Upper lobe of left lung (tissue), 4 donors: ENCODE data around the gene PLXNA4.

Source experiments
- CTCF ChIP-seq, 6 experiments: fragments of 450-650 bp in 4 of 6; fragments of 200-600 bp in 2 of 6; sonication (generic) in 2 of 6; IDR thresholded peaks; one replicate each; pipeline ENCODE4 v1.5.1; 2016 to 2019; ENCODE audit warnings: antibody characterized with exemption in 6 of 6
- EP300 ChIP-seq, 4 donors: sonication (generic); formaldehyde crosslinking; IDR thresholded peaks; one replicate each; pipeline ENCODE4 v1.5.1; 2017; ENCODE audit warnings: antibody characterized with exemption in 4 of 4, control low read depth in 2 of 4
- POLR2A ChIP-seq, 4 donors: fragments of 450-650 bp; IDR thresholded peaks; one replicate each; pipeline ENCODE4 v1.5.1; 2016 to 2017; ENCODE audit warnings: antibody characterized with exemption in 4 of 4, mild to moderate bottlenecking in 2 of 4
- POLR2AphosphoS5 ChIP-seq, 2 donors: sonication (generic); formaldehyde crosslinking; IDR thresholded peaks; one replicate each; pipeline ENCODE4 v1.5.1; 2017; ENCODE audit warnings: antibody characterized with exemption in 2 of 2

GRCh38 chr7:132373879-132374278 lies 202.4 kb downstream of the PLXNA4 start:
- TF ChIP-seq CTCF (IDR thresholded peaks at IDR 0.05) (no peak), POLR2A (IDR thresholded peaks at IDR 0.05) (no peak), EP300 (IDR thresholded peaks at IDR 0.05) (no peak), POLR2AphosphoS5 (IDR thresholded peaks at IDR 0.05) (no peak)
